ENCODE data around the gene FAH. TPM values are rescaled to one million over a fixed set of nuclear protein-coding genes. Genes with fewer than 3 reads are reported as not detected.

FAH gene
- total RNA-seq, 4 donors from 2014 or later = 22.0 to 42.0 (median 37.7) TPM

DNA sequence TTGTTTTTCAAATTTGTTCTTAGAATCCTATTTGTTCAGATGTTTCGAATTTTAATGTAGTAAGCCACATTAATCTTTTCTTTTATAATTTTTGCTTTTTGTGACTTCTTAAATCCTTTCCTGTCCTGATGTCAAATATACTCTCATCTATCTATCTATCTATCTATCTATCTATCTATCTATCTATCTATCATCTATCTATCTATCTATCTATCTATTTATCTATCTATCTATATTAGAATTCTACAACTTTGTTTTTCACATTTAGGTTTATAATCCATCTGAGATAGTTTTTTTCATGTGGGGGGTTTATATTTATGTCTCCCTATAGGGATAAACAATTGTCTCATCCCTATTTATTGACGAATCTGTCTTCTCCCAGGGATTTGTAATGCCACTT, 67.2 kb downstream of the FAH start:
- Histone ChIP-seq H3K27me3 (no peaks in the 10 kb centered on the region), H3K4me1 (no peaks in the 10 kb centered on the region), H3K27ac (no peak overlapping the region), H3K4me3 (no peak overlapping the region), H3K9me3 (no peaks in the 10 kb centered on the region), H3K36me3 (no peaks in the 10 kb centered on the region)
- 93 to 100% methylated on average over 2 of the region's 2 CpGs for WGBS, 2 donors
- no peak for DNase-seq (ENCODE audit: low spot score in 2 of 2)
- TF ChIP-seq CTCF (IDR thresholded peaks at IDR 0.05) (no peak), EP300 (IDR thresholded peaks at IDR 0.05) (no peak), POLR2A (IDR thresholded peaks at IDR 0.05) (no peak)

DNA sequence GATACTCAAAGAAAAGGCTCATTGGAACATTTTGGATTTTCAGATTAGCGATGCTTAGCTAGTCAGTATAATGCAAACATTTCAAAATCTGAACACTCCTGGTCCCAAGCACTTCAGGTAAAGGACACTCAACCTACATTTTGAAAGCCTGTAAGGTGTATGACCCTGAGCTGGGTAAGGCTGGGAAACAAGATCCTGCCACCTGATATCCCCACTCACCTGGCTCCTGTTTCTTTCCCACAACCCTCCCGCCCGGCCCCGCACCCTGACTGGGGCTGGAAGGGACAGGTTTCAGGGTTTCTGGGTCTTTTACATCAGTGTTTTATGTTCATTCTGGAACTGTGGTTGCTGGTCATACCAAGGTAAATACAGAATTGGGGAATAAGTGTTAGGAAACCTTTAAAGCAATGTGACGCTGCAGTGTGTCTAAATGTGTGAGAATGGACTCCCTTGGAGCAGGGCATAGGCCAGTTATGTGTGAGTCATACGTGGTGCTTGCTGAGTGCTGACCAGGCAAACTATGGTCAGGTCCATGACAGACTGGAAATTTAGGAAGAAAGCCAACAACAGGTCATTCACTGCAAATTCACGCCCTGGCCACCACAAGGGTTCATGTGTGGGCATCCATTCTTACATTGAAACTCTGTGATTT, 76.3 kb downstream of the FAH start:
- Histone ChIP-seq H3K4me3 (no peak overlapping the region), H3K27ac (no peak overlapping the region), H3K27me3 (no peaks in the 10 kb centered on the region), H3K36me3 (no peaks in the 10 kb centered on the region), H3K9me3 (no peaks in the 10 kb centered on the region), H3K4me1 (no peaks in the 10 kb centered on the region)
- 69 to 75% methylated on average over 7 of the region's 7 CpGs for WGBS, 2 donors
- no peak for DNase-seq (ENCODE audit: low spot score in 2 of 2)
- no peak for TF ChIP-seq EP300 (IDR thresholded peaks at IDR 0.05)
- TF ChIP-seq POLR2A (IDR thresholded peaks at IDR 0.05) = no peak
- TF ChIP-seq CTCF (IDR thresholded peaks at IDR 0.05) = no peak

DNA sequence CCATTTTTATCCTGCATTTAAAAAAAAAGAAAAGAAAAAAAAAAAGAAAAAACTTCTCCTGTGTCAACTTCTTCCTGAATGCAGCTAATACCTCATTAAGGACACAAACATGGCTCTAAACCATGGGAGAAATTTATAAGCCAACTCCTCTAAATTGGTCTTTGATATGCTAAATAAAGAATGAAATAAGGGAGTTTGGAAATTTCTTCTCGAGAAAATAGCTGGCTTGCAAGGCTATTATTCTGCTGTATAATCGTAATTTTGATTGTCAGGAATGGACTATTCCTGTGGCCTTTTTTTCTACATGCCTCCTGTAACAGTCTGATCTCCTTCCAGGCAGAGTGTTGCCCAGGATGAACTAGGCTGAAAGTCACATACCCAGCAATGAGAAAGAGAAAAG, 78.6 kb downstream of the FAH start:
- WGBS, 2 donors = 39 to 55% methylated on average over 2 of the region's 2 CpGs
- TF ChIP-seq POLR2A (IDR thresholded peaks at IDR 0.05) = no peak
- TF ChIP-seq CTCF (IDR thresholded peaks at IDR 0.05) = no peak
- TF ChIP-seq EP300 (IDR thresholded peaks at IDR 0.05) = no peak
- H3K9me3 ChIP-seq = no peaks in the 10 kb centered on the region
- no peak overlapping the region for H3K27ac ChIP-seq
- H3K27me3 ChIP-seq = no peaks in the 10 kb centered on the region
- H3K36me3 ChIP-seq = no peaks in the 10 kb centered on the region
- no peak overlapping the region for H3K4me3 ChIP-seq
- DNase-seq (ENCODE audit: low spot score in 2 of 2) = no peak
- no peaks in the 10 kb centered on the region for H3K4me1 ChIP-seq

DNA sequence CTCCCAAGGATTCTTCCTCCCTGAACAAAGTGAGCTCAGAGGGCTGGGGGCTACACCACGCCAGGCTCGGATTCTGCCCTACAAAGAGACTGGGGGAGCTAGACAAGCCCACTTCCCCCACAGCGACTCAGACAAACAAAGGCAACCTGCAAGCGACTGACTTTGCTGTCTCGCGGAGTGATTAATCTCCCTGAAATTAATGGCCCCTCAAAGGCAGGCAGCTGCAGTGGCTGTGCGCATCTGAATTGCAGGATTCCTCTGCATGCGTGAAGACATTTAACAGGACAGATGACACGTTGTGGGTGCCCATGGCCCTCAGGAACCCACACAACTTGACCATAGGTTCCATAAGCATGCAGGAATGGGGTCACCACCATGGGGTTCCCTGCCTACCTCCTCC, 80.8 kb downstream of the FAH start:
- TF ChIP-seq EP300 (IDR thresholded peaks at IDR 0.05) (no peak), POLR2A (IDR thresholded peaks at IDR 0.05) (no peak), CTCF (IDR thresholded peaks at IDR 0.05) (no peak)
- Histone ChIP-seq H3K27me3 (no peaks in the 10 kb centered on the region), H3K9me3 (no peaks in the 10 kb centered on the region), H3K4me1 (no peaks in the 10 kb centered on the region), H3K36me3 (no peaks in the 10 kb centered on the region), H3K27ac (no peak overlapping the region), H3K4me3 (no peak overlapping the region)
- 57 to 63% methylated on average over 7 to 9 of the region's 9 CpGs for WGBS, 2 donors
- no peak for DNase-seq (ENCODE audit: low spot score in 2 of 2)

GRCh38 chr15:80234883-80235282, 82.1 kb downstream of the FAH start:
- DNase-seq (ENCODE audit: low spot score in 2 of 2) = peak in 1 of 2 donors; percentile 16
- H3K4me3 ChIP-seq = no peak overlapping the region
- H3K27ac ChIP-seq = no peak overlapping the region
- H3K27me3 ChIP-seq = no peaks in the 10 kb centered on the region
- no peaks in the 10 kb centered on the region for H3K9me3 ChIP-seq
- TF ChIP-seq CTCF (IDR thresholded peaks at IDR 0.05) (peak in 2 of 5 experiments; percentile 9), POLR2A (IDR thresholded peaks at IDR 0.05) (no peak), EP300 (IDR thresholded peaks at IDR 0.05) (no peak)
- WGBS, 2 donors = 61 to 70% methylated on average over 2 to 4 of the region's 4 CpGs
- no peaks in the 10 kb centered on the region for H3K4me1 ChIP-seq
- no peaks in the 10 kb centered on the region for H3K36me3 ChIP-seq

Other genes starting within 250 kb of the FAH start
- gene BCL2A1, start 181.8 kb upstream of the FAH start, total RNA-seq = 1 to 10 TPM in 2 of 4 donors, under 1 TPM in 1, not detected in 1; 0.59 to 2.1 (median 1.3) TPM
- 100 to 1,000 TPM in 1 of 4 donors, 10 to 100 TPM in 3; 68.6 to 126 (median 88.2) TPM for gene ZFAND6, start 93.3 kb upstream of the FAH start, total RNA-seq
- 1 to 10 TPM; 1.8 to 3.7 (median 2.6) TPM for gene CTXND1, start 99.2 kb downstream of the FAH start, total RNA-seq

Measured in tibial nerve (tissue), 4 donors.